Spinal cord (tissue), 10 donors: ENCODE measurements around the gene CS. TPM values are rescaled to one million over a fixed set of nuclear protein-coding genes. Genes with fewer than 3 reads are reported as not detected.
A peak's percentile ranks its signal among the peaks of the same experiment; 100 is the strongest.

Experiments
- DNase-seq, 6 donors: peaks; one replicate each; pipeline versions ENCODE4 v3.0.0 to v3.0.0-alpha.2; 2013 to 2015; ENCODE audit warnings: low spot score in 6 of 6, low read depth in 4 of 6
- H3K27ac ChIP-seq: one replicate; pipeline ENCODE4 v1.5.1; 2013; ENCODE audit warnings: low read depth, low read length, control low read depth
- H3K27me3 ChIP-seq: one replicate; pipeline ENCODE4 v1.6.1; 2013; ENCODE audit warnings: low read length; ENCODE audit not compliant: control insufficient read depth, insufficient read depth
- H3K36me3 ChIP-seq: one replicate; pipeline ENCODE4 v1.6.1; 2013; ENCODE audit warnings: low read length; ENCODE audit not compliant: control insufficient read depth, insufficient read depth
- H3K4me1 ChIP-seq: one replicate; pipeline ENCODE4 v1.6.1; 2013; ENCODE audit warnings: low read length; ENCODE audit not compliant: control insufficient read depth, insufficient read depth
- H3K4me3 ChIP-seq: one replicate; pipeline ENCODE4 v1.5.1; 2013; ENCODE audit warnings: low read depth, low read length, control low read depth
- H3K9me3 ChIP-seq: one replicate; pipeline ENCODE4 v1.6.1; 2013; ENCODE audit warnings: low read length; ENCODE audit not compliant: control insufficient read depth, insufficient read depth
- WGBS: methylation state at CpG from one replicate; pipeline ENCODE4 v1.1.5; 2013; ENCODE audit warnings: missing lambda C conversion rate; ENCODE audit not compliant: insufficient coverage; 5-methylcytosine and 5-hydroxymethylcytosine counted together
- polyA plus RNA-seq, 2 donors: library from polyadenylated mRNA; unstranded; fragments of 120-200 nt; gene quantifications; one replicate each; pipeline ENCODE4 v1.2.1, GENCODE V29; 2013; ENCODE audit not compliant: insufficient read length in 2 of 2
- total RNA-seq, 2 donors: library from RNA; depleted of rRNA in 1 of 2; stranded (reverse); fragments of 120-200 nt in 1 of 2; fragments of >200 nt in 1 of 2; gene quantifications; one replicate each; pipeline versions ENCODE4 v1.2.3 to v1.2.4, GENCODE V29; 2013 to 2014
- donor health status: healthy.

Gene CS
- total and polyA plus RNA-seq, 4 donors = 79.6 to 202 (median 187) TPM

- peaks cover 50% of the 10 kb centered on the region for H3K36me3 ChIP-seq
- H3K27me3 ChIP-seq = no peaks in the 10 kb centered on the region
- 25% methylated on average over 2 of the region's 8 CpGs for WGBS
- H3K4me1 ChIP-seq = peaks cover 27% of the 10 kb centered on the region
- H3K4me3 ChIP-seq = peak overlapping the region; percentile 78
- H3K9me3 ChIP-seq = no peaks in the 10 kb centered on the region
- DNase-seq = no peak
- H3K27ac ChIP-seq = no peak overlapping the region
Observed at GRCh38 chr12:56257071-56257470, 43.1 kb downstream of the CS start.

- no CpG with 5 or more reads among the region's 4 CpGs for WGBS
- Histone ChIP-seq H3K27ac (no peak overlapping the region), H3K4me1 (peaks cover 27% of the 10 kb centered on the region), H3K36me3 (peaks cover 57% of the 10 kb centered on the region), H3K4me3 (no peak overlapping the region), H3K27me3 (no peaks in the 10 kb centered on the region), H3K9me3 (no peaks in the 10 kb centered on the region)
- no peak for DNase-seq
Observed at GRCh38 chr12:56256326-56256960, 43.7 kb downstream of the CS start.

DNA sequence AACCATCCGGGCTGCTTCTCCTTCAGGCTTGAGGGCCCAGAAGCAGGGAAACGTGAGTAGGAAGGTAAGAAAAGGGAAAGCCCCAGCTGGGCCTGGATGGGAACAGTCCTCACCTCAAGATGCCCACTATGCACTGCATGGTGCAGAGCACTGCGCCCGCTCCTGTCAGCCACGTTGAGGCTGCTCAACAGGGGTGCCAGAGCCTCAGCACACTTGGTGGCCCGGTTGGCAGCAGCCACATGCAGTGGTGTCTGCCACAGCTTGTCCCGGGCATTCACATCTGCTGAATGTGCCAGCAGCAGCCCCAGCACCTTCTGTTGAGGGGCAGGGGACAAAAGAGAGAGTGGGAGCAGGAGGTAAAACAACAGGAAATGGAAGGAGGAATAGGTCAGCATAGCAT lies 44.5 kb downstream of the CS start:
- H3K9me3 ChIP-seq = no peaks in the 10 kb centered on the region
- H3K27me3 ChIP-seq = no peaks in the 10 kb centered on the region
- peaks cover 27% of the 10 kb centered on the region for H3K4me1 ChIP-seq
- 84% methylated on average over 5 of the region's 7 CpGs for WGBS
- H3K4me3 ChIP-seq = no peak overlapping the region
- DNase-seq = no peak
- H3K27ac ChIP-seq = no peak overlapping the region
- H3K36me3 ChIP-seq = peaks cover 62% of the 10 kb centered on the region

DNA sequence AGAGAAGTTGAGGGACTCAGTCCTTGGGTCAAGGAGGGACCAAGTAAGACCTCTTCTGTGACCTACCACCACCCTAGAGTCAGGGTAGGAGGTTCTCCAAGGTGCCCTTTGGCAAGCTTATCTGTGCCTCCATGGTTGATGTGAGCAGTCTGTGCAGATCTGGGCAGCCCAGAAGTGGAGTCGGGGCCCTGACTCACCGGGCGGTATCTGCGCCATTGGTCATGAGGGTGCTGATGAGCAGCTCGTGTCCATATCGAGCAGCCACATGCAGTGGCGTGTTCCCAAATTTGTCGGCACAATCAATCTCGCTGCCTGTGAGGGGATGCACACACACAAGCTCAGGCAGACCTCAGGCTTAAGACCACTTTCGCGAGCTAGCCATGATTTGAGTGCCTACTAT lies 47.0 kb downstream of the CS start:
- DNase-seq = no peak
- Histone ChIP-seq H3K4me3 (no peak overlapping the region), H3K4me1 (peaks cover 17% of the 10 kb centered on the region), H3K27ac (no peak overlapping the region), H3K27me3 (no peaks in the 10 kb centered on the region), H3K9me3 (no peaks in the 10 kb centered on the region), H3K36me3 (peaks cover 84% of the 10 kb centered on the region)
- 99% methylated on average over 11 of the region's 11 CpGs for WGBS

GRCh38 chr12:56252649-56253048 lies 47.5 kb downstream of the CS start:
- H3K9me3 ChIP-seq = no peaks in the 10 kb centered on the region
- no peak for DNase-seq
- H3K36me3 ChIP-seq = peaks cover 89% of the 10 kb centered on the region
- 97% methylated on average over 2 of the region's 3 CpGs for WGBS
- no peak overlapping the region for H3K27ac ChIP-seq
- H3K4me3 ChIP-seq = no peak overlapping the region
- H3K4me1 ChIP-seq = peaks cover 16% of the 10 kb centered on the region
- no peaks in the 10 kb centered on the region for H3K27me3 ChIP-seq

- 94% methylated on average over 7 of the region's 8 CpGs for WGBS
- Histone ChIP-seq H3K36me3 (peaks cover 92% of the 10 kb centered on the region), H3K4me3 (no peak overlapping the region), H3K4me1 (no peaks in the 10 kb centered on the region), H3K9me3 (no peaks in the 10 kb centered on the region), H3K27me3 (no peaks in the 10 kb centered on the region), H3K27ac (no peak overlapping the region)
- no peak for DNase-seq
Observed at GRCh38 chr12:56248711-56249110, 51.4 kb downstream of the CS start.

GRCh38 chr12:56247923-56248322 lies 52.2 kb downstream of the CS start:
- Histone ChIP-seq H3K27ac (no peak overlapping the region), H3K9me3 (no peaks in the 10 kb centered on the region)

DNA sequence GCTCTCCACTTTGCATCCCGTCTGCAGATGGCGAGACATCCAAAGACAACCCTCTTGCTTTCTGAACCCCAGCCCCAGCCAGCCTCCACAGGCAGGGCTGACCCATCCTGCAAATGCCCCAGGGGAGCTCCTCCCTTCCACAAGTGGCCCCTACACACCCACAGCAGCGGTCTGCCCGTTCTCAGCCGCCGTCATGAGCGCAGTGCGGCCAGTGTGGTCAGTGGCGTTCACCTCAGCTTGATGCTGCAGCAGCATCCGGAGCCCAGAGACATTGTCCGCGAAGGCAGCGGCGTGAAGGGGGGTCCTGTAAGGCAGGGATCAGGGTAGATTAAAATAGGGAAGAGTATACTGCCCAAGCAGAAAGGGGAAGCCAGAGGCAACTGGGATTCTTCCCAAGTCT lies 55.6 kb downstream of the CS start:
- DNase-seq = no peak
- Histone ChIP-seq H3K27me3 (no peaks in the 10 kb centered on the region), H3K36me3 (peaks cover 96% of the 10 kb centered on the region), H3K4me1 (no peaks in the 10 kb centered on the region), H3K27ac (no peak overlapping the region), H3K9me3 (no peaks in the 10 kb centered on the region), H3K4me3 (no peak overlapping the region)
- 97% methylated on average over 14 of the region's 14 CpGs for WGBS

More at GRCh38 chr12:56247923-56248322, 52.2 kb downstream of the CS start:
- H3K4me1 ChIP-seq = no peaks in the 10 kb centered on the region
- peaks cover 92% of the 10 kb centered on the region for H3K36me3 ChIP-seq
- no peak for DNase-seq
- H3K4me3 ChIP-seq = no peak overlapping the region
- H3K27me3 ChIP-seq = no peaks in the 10 kb centered on the region
- WGBS = 96% methylated on average over 16 of the region's 16 CpGs

- Histone ChIP-seq H3K27ac (no peak overlapping the region), H3K4me1 (no peaks in the 10 kb centered on the region), H3K9me3 (no peaks in the 10 kb centered on the region)
Observed at GRCh38 chr12:56243731-56244181, 56.4 kb downstream of the CS start.

GRCh38 chr12:56242986-56243385 lies 57.1 kb downstream of the CS start:
- Histone ChIP-seq H3K4me3 (no peak overlapping the region), H3K4me1 (no peaks in the 10 kb centered on the region), H3K27ac (peak overlapping the region; percentile 10), H3K36me3 (peaks cover 97% of the 10 kb centered on the region), H3K9me3 (no peaks in the 10 kb centered on the region), H3K27me3 (no peaks in the 10 kb centered on the region)
- no peak for DNase-seq
- 96% methylated on average over 9 of the region's 13 CpGs for WGBS

More at GRCh38 chr12:56243731-56244181, 56.4 kb downstream of the CS start:
- no peak for DNase-seq
- H3K36me3 ChIP-seq = peaks cover 98% of the 10 kb centered on the region
- no peaks in the 10 kb centered on the region for H3K27me3 ChIP-seq
- H3K4me3 ChIP-seq = no peak overlapping the region
- 60% methylated on average over 1 of the region's 3 CpGs for WGBS
